Neural progenitor cell (in vitro differentiated cells): ENCODE measurements around the gene INSC. TPM values are rescaled to one million over a fixed set of nuclear protein-coding genes. Genes with fewer than 3 reads are reported as not detected.

Source experiments
- DNase-seq: peaks from one replicate; pipeline ENCODE4 v3.0.0-alpha.2; 2016; ENCODE audit warnings: low spot score
- H2AFZ ChIP-seq: fragments of 200-600 bp; sonication (generic); replicated peaks from 2 replicates; pipeline ENCODE4 v1.6.1; 2016; ENCODE audit warnings: antibody characterized with exemption
- H3F3A ChIP-seq: fragments of 200-600 bp; sonication (generic); 2 replicates; pipeline ENCODE4 v1.6.1; 2016; ENCODE audit warnings: antibody characterized with exemption, low read depth
- H3K27ac ChIP-seq: fragments of 200-600 bp; sonication (generic); 2 replicates; pipeline ENCODE4 v1.5.1; 2016; ENCODE audit warnings: mild to moderate bottlenecking
- H3K27me3 ChIP-seq: fragments of 200-600 bp; sonication (generic); 2 replicates; pipeline ENCODE4 v1.6.1; 2016; ENCODE audit warnings: mild to moderate bottlenecking, moderate library complexity
- H3K36me3 ChIP-seq: fragments of 200-600 bp; sonication (generic); 2 replicates; pipeline ENCODE4 v1.5.1; 2016
- H3K4me1 ChIP-seq: fragments of 200-600 bp; sonication (generic); 2 replicates; pipeline ENCODE4 v1.6.1; 2016; ENCODE audit warnings: mixed run types
- H3K4me2 ChIP-seq: fragments of 200-600 bp; sonication (generic); 2 replicates; pipeline ENCODE4 v1.6.1; 2016
- H3K4me3 ChIP-seq: fragments of 200-600 bp; sonication (generic); 2 replicates; pipeline ENCODE4 v1.5.1; 2016
- H3K79me2 ChIP-seq: fragments of 200-600 bp; sonication (generic); 2 replicates; pipeline ENCODE4 v1.6.1; 2016; ENCODE audit warnings: low read depth
- H3K9ac ChIP-seq: fragments of 200-600 bp; sonication (generic); 2 replicates; pipeline ENCODE4 v1.6.1; 2016
- H3K9me3 ChIP-seq: fragments of 200-600 bp; sonication (generic); 2 replicates; pipeline ENCODE4 v1.5.1; 2016; ENCODE audit warnings: low read depth
- H4K20me1 ChIP-seq: fragments of 200-600 bp; sonication (generic); 2 replicates; pipeline ENCODE4 v1.6.1; 2016; ENCODE audit warnings: low read depth
- H3K27ac Mint-ChIP-seq: 3 replicates; pipeline ENCODE4 v1.8.0; 2021; ENCODE audit warnings: mixed read lengths
- H3K27me3 Mint-ChIP-seq: 2 replicates; pipeline ENCODE4 v1.8.0; 2022; ENCODE audit warnings: low read depth, mild to moderate bottlenecking, inconsistent platforms, moderate library complexity, mixed read lengths; ENCODE audit not compliant: insufficient read depth
- H3K36me3 Mint-ChIP-seq: 3 replicates; pipeline ENCODE4 v1.8.0; 2021; ENCODE audit warnings: mixed read lengths
- H3K4me1 Mint-ChIP-seq: 3 replicates; pipeline ENCODE4 v1.8.0; 2021; ENCODE audit warnings: mixed read lengths
- H3K4me3 Mint-ChIP-seq: 3 replicates; pipeline ENCODE4 v1.8.0; 2021; ENCODE audit warnings: mild to moderate bottlenecking, moderate library complexity, mixed read lengths
- H3K9me3 Mint-ChIP-seq: 3 replicates; pipeline ENCODE4 v1.8.0; 2020; ENCODE audit warnings: mixed read lengths
- CTCF ChIP-seq: fragments of 200-600 bp; sonication (generic); IDR thresholded peaks from 2 replicates; pipeline ENCODE4 v1.5.1; 2017; ENCODE audit warnings: antibody characterized with exemption, mild to moderate bottlenecking
- EZH2 ChIP-seq: fragments of 200-600 bp; sonication (generic); IDR thresholded peaks from 2 replicates; pipeline ENCODE4 v1.6.1; 2017; ENCODE audit warnings: antibody characterized with exemption, mild to moderate bottlenecking, moderate library complexity
- EZH2phosphoT487 ChIP-seq: fragments of 200-600 bp; sonication (generic); IDR thresholded peaks from 2 replicates; pipeline ENCODE4 v1.6.1; 2017; ENCODE audit warnings: antibody characterized with exemption
- total RNA-seq: library from RNA; depleted of rRNA; stranded (reverse); fragments of >200 nt; gene quantifications from 2 replicates; pipeline ENCODE4 v1.2.3, GENCODE V29; 2015; ENCODE audit warnings: low replicate concordance

Gene INSC
- total RNA-seq, 1 donor from 2014 or later, result 0.09 TPM

GRCh38 chr11:15275141-15275540, 160.4 kb downstream of the INSC start:
- Mint-ChIP-seq H3K4me3 (no peak overlapping the region), H3K36me3 (no peaks in the 10 kb centered on the region), H3K27me3 (peaks cover 2% of the 10 kb centered on the region), H3K9me3 (no peaks in the 10 kb centered on the region), H3K27ac (peak overlapping the region; percentile 5), H3K4me1 (peaks cover 39% of the 10 kb centered on the region)
- no peak overlapping the region for H3K4me3 ChIP-seq
- H3F3A ChIP-seq, result no peaks in the 10 kb centered on the region
- no peaks in the 10 kb centered on the region for H4K20me1 ChIP-seq
- no peak overlapping the region for H3K9ac ChIP-seq
- H3K27ac ChIP-seq, result no peak overlapping the region
- TF ChIP-seq EZH2phosphoT487 (no peak), CTCF (no peak), EZH2 (no peak)
- no peak overlapping the region for H3K4me2 ChIP-seq
- H3K27me3 ChIP-seq, result no peaks in the 10 kb centered on the region
- H3K9me3 ChIP-seq, result no peaks in the 10 kb centered on the region
- H3K4me1 ChIP-seq, result peaks cover 26% of the 10 kb centered on the region
- no peaks in the 10 kb centered on the region for H3K36me3 ChIP-seq
- H3K79me2 ChIP-seq, result no peaks in the 10 kb centered on the region
- peak; percentile 15 for DNase-seq
- H2AFZ ChIP-seq, result no peak overlapping the region

- Histone ChIP-seq H4K20me1 (no peaks in the 10 kb centered on the region), H2AFZ (no peak overlapping the region), H3K79me2 (no peaks in the 10 kb centered on the region), H3K4me1 (peaks cover 26% of the 10 kb centered on the region), H3K4me3 (no peak overlapping the region), H3K9ac (no peak overlapping the region), H3K36me3 (no peaks in the 10 kb centered on the region), H3K27me3 (no peaks in the 10 kb centered on the region), H3F3A (no peaks in the 10 kb centered on the region), H3K4me2 (peak overlapping the region; percentile 9), H3K9me3 (no peaks in the 10 kb centered on the region), H3K27ac (no peak overlapping the region)
- peaks cover 4% of the 10 kb centered on the region for H3K27me3 Mint-ChIP-seq
- no peak for TF ChIP-seq EZH2
- TF ChIP-seq EZH2phosphoT487, result no peak
- TF ChIP-seq CTCF, result peak; percentile 67
- H3K9me3 Mint-ChIP-seq, result no peaks in the 10 kb centered on the region
- H3K4me3 Mint-ChIP-seq, result no peak overlapping the region
- H3K36me3 Mint-ChIP-seq, result no peaks in the 10 kb centered on the region
- peaks cover 39% of the 10 kb centered on the region for H3K4me1 Mint-ChIP-seq
- peak; percentile 61 for DNase-seq
- H3K27ac Mint-ChIP-seq, result peak overlapping the region; percentile 28
Measured at GRCh38 chr11:15276621-15277020, 161.9 kb downstream of the INSC start.

- no peaks in the 10 kb centered on the region for H3K36me3 ChIP-seq
- TF ChIP-seq EZH2 (no peak), CTCF (no peak), EZH2phosphoT487 (no peak)
- no peak overlapping the region for H3K27ac Mint-ChIP-seq
Measured at GRCh38 chr11:15278128-15278527, 163.4 kb downstream of the INSC start.

More at GRCh38 chr11:15278128-15278527, 163.4 kb downstream of the INSC start:
- Histone ChIP-seq H3K9ac (no peak overlapping the region), H4K20me1 (no peaks in the 10 kb centered on the region), H3K79me2 (no peaks in the 10 kb centered on the region), H3K4me2 (no peak overlapping the region), H2AFZ (no peak overlapping the region), H3K4me1 (peaks cover 26% of the 10 kb centered on the region), H3K27me3 (no peaks in the 10 kb centered on the region), H3K27ac (no peak overlapping the region), H3K4me3 (no peak overlapping the region), H3F3A (no peaks in the 10 kb centered on the region), H3K9me3 (no peaks in the 10 kb centered on the region)
- Mint-ChIP-seq H3K27me3 (peaks cover 4% of the 10 kb centered on the region), H3K4me3 (no peak overlapping the region), H3K36me3 (no peaks in the 10 kb centered on the region), H3K9me3 (no peaks in the 10 kb centered on the region), H3K4me1 (peaks cover 39% of the 10 kb centered on the region)
- DNase-seq, result no peak
